WTC11 (cell line): ENCODE measurements around the gene PDXK. TPM values are rescaled to one million over a fixed set of nuclear protein-coding genes. Genes with fewer than 3 reads are reported as not detected.

Source experiments
- ATAC-seq: fragments of 200-7000 bp; cut with Tn5 transposase; 2 replicates; pipeline ENCODE4 v1.10.0; 2021; ENCODE audit warnings: mild to moderate bottlenecking, moderate library complexity
- CTCF ChIA-PET: fragments of 300-600 bp; sonication (Branson Sonifier 250); formaldehyde crosslinking; loops from one replicate; lab custom pipeline; 2021; ENCODE audit warnings: antibody characterized with exemption; lab: Charles Lee
- POLR2A ChIA-PET: fragments of 350-600 bp; sonication (Branson Sonifier 250); formaldehyde crosslinking; loops from one replicate; lab custom pipeline; 2021; ENCODE audit warnings: antibody characterized with exemption; lab: Charles Lee
- DNase-seq: peaks from one replicate; pipeline ENCODE4 v3.0.0; 2021; ENCODE audit warnings: low spot score
- H3K27ac Mint-ChIP-seq: 2 replicates; pipeline ENCODE4 v1.8.0; 2021; ENCODE audit warnings: mixed read lengths
- H3K27me3 Mint-ChIP-seq: 2 replicates; pipeline ENCODE4 v1.8.0; 2021; ENCODE audit warnings: low read depth, mild to moderate bottlenecking, moderate library complexity, mixed read lengths
- H3K36me3 Mint-ChIP-seq: 2 replicates; pipeline ENCODE4 v1.8.0; 2021; ENCODE audit warnings: mixed read lengths
- H3K4me1 Mint-ChIP-seq: 2 replicates; pipeline ENCODE4 v1.8.0; 2022; ENCODE audit warnings: mixed read lengths
- H3K4me3 Mint-ChIP-seq: 2 replicates; pipeline ENCODE4 v1.8.0; 2021; ENCODE audit warnings: mild to moderate bottlenecking, moderate library complexity, mixed read lengths
- H3K9me3 Mint-ChIP-seq: 2 replicates; pipeline ENCODE4 v1.8.0; 2021; ENCODE audit warnings: mixed read lengths
- ARID4B ChIP-seq: sonication (generic); formaldehyde crosslinking; IDR thresholded peaks from 2 replicates; pipeline ENCODE4 v1.8.0; 2023; ENCODE audit warnings: missing genetic modification reagents, mild to moderate bottlenecking, borderline replicate concordance
- CTCF ChIP-seq: fragments of 200-600 bp; IDR thresholded peaks from 2 replicates; pipeline ENCODE4 v1.8.0; 2022; ENCODE audit warnings: antibody characterized with exemption
- E2F4 ChIP-seq: sonication (generic); formaldehyde crosslinking; IDR thresholded peaks from 2 replicates; pipeline ENCODE4 v1.8.1; 2022; ENCODE audit warnings: low read depth, mild to moderate bottlenecking, moderate library complexity, missing genetic modification reagents, borderline replicate concordance
- ELF4 ChIP-seq: sonication (generic); formaldehyde crosslinking; IDR thresholded peaks from 2 replicates; pipeline ENCODE4 v1.8.1; 2022; ENCODE audit warnings: low read depth, mild to moderate bottlenecking, moderate library complexity, missing genetic modification reagents
- FOXP1 ChIP-seq: sonication (generic); formaldehyde crosslinking; IDR thresholded peaks from 2 replicates; pipeline ENCODE4 v1.8.0; 2022; ENCODE audit warnings: missing genetic modification reagents, mild to moderate bottlenecking, moderate library complexity, borderline replicate concordance
- GRHL2 ChIP-seq: fragments of 250-450 bp; sonication (Bioruptor Pico); IDR thresholded peaks from 2 replicates; pipeline ENCODE4 v1.8.0; 2022; ENCODE audit warnings: mild to moderate bottlenecking, moderate library complexity; ENCODE audit not compliant: insufficient replicate concordance, severe bottlenecking
- HMGXB4 ChIP-seq: sonication (generic); formaldehyde crosslinking; IDR thresholded peaks from 2 replicates; pipeline ENCODE4 v1.8.1; 2023; ENCODE audit warnings: mild to moderate bottlenecking, moderate library complexity, missing genetic modification reagents
- JAZF1 ChIP-seq: fragments of 250-450 bp; sonication (Bioruptor Pico); IDR thresholded peaks from 2 replicates; pipeline ENCODE4 v1.9.0; 2021; ENCODE audit warnings: moderate library complexity, mild to moderate bottlenecking, inconsistent platforms
- MAX ChIP-seq: sonication (generic); formaldehyde crosslinking; IDR thresholded peaks from 2 replicates; pipeline ENCODE4 v1.8.0; 2022; ENCODE audit warnings: mild to moderate bottlenecking, missing genetic modification reagents
- NR2C2 ChIP-seq: sonication (generic); formaldehyde crosslinking; IDR thresholded peaks from 2 replicates; pipeline ENCODE4 v1.8.0; 2022; ENCODE audit warnings: mild to moderate bottlenecking, missing genetic modification reagents
- SP1 ChIP-seq: sonication (generic); formaldehyde crosslinking; conservative IDR thresholded peaks from 2 replicates; pipeline ENCODE4 v1.8.1; 2022; ENCODE audit warnings: missing genetic modification reagents
- STAT6 ChIP-seq: sonication (generic); formaldehyde crosslinking; conservative IDR thresholded peaks from 2 replicates; pipeline ENCODE4 v1.8.1; 2023; ENCODE audit warnings: mild to moderate bottlenecking, low read depth, missing genetic modification reagents, moderate library complexity
- TCF7 ChIP-seq: sonication (generic); formaldehyde crosslinking; IDR thresholded peaks from 2 replicates; pipeline ENCODE4 v1.8.0; 2022; ENCODE audit warnings: mild to moderate bottlenecking, low read depth, missing genetic modification reagents, moderate library complexity
- ZMAT4 ChIP-seq: fragments of 250-450 bp; sonication (Bioruptor Pico); IDR thresholded peaks from 2 replicates; pipeline ENCODE4 v1.9.0; 2021; ENCODE audit warnings: mild to moderate bottlenecking
- ZNF219 ChIP-seq: sonication (generic); formaldehyde crosslinking; IDR thresholded peaks from 2 replicates; pipeline ENCODE4 v1.8.0; 2023; ENCODE audit warnings: missing genetic modification reagents, mild to moderate bottlenecking, borderline replicate concordance
- ZNF281 ChIP-seq: sonication (generic); formaldehyde crosslinking; IDR thresholded peaks from 2 replicates; pipeline ENCODE4 v1.8.0; 2023; ENCODE audit warnings: mild to moderate bottlenecking, missing genetic modification reagents
- total RNA-seq: library from RNA; stranded (reverse); gene quantifications from 3 replicates; pipeline ENCODE4 v1.2.3, GENCODE V29; 2021

PDXK gene
- total RNA-seq, 1 experiment from 2014 or later: 120 TPM

- peaks cover 14% of the 10 kb centered on the region for H3K4me1 Mint-ChIP-seq
- ChIA-PET POLR2A (interaction anchor here (1.1 to 2.1 kb wide), 2 partner anchors 8 to 60 kb away, joined by 3 to 9 read pairs; no protein-coding TSS in a partner anchor), CTCF (interaction anchor here (3.6 kb wide), 1 partner anchor 8 kb away, joined by 45 read pairs; no protein-coding TSS in a partner anchor)
- H3K36me3 Mint-ChIP-seq: peaks cover 5% of the 10 kb centered on the region
- H3K4me3 Mint-ChIP-seq: peak overlapping the region; percentile 69
- TF ChIP-seq FOXP1 (no peak), STAT6 (CRISPR knock-in tag) (no peak), MAX (CRISPR knock-in tag) (peak; percentile 30; the same call in 1 of the 2 replicates), ZNF281 (no peak), ELF4 (CRISPR knock-in tag) (no peak), CTCF (no peak), E2F4 (CRISPR knock-in tag) (no peak), TCF7 (CRISPR knock-in tag) (no peak)
- H3K27ac Mint-ChIP-seq: peak overlapping the region; percentile 41; the same call in 1 of the 2 replicates
- no peaks in the 10 kb centered on the region for H3K9me3 Mint-ChIP-seq
- ATAC-seq (no peak), DNase-seq (no peak)
- peaks cover 9% of the 10 kb centered on the region for H3K27me3 Mint-ChIP-seq
Observed at GRCh38 chr21:43720539-43721166, 1.7 kb downstream of the PDXK start.

- Mint-ChIP-seq H3K36me3 (peaks cover 5% of the 10 kb centered on the region), H3K4me1 (peaks cover 14% of the 10 kb centered on the region)
- CTCF ChIA-PET: no interaction called here
Observed at GRCh38 chr21:43721206-43721605, 2.3 kb downstream of the PDXK start.

More at GRCh38 chr21:43721206-43721605, 2.3 kb downstream of the PDXK start:
- H3K4me3 Mint-ChIP-seq: peak overlapping the region; percentile 69
- H3K27ac Mint-ChIP-seq: 0 out of 2 replicates have a peak overlapping the region, but pooled peaks have one; percentile 41
- H3K27me3 Mint-ChIP-seq: peaks cover 9% of the 10 kb centered on the region
- POLR2A ChIA-PET: no interaction called here
- DNase-seq (no peak), ATAC-seq (no peak)
- no peak for TF ChIP-seq ARID4B
- no peak for TF ChIP-seq JAZF1 (CRISPR knock-in tag)
- no peak for TF ChIP-seq ZMAT4
- no peak for TF ChIP-seq SP1 (CRISPR knock-in tag)
- no peak for TF ChIP-seq HMGXB4 (CRISPR knock-in tag)
- TF ChIP-seq NR2C2: no peak
- no peak for TF ChIP-seq ZNF219 (CRISPR knock-in tag)
- TF ChIP-seq GRHL2 (CRISPR knock-in tag): no peak
- H3K9me3 Mint-ChIP-seq: no peaks in the 10 kb centered on the region
